ENCODE results near the gene GLUD1.
"Not testable (repeated sequence)": the region's sequence is repeated elsewhere in the genome, so short reads cannot be mapped to it uniquely, and the experiment has no call there.

Gene GLUD1

DNA sequence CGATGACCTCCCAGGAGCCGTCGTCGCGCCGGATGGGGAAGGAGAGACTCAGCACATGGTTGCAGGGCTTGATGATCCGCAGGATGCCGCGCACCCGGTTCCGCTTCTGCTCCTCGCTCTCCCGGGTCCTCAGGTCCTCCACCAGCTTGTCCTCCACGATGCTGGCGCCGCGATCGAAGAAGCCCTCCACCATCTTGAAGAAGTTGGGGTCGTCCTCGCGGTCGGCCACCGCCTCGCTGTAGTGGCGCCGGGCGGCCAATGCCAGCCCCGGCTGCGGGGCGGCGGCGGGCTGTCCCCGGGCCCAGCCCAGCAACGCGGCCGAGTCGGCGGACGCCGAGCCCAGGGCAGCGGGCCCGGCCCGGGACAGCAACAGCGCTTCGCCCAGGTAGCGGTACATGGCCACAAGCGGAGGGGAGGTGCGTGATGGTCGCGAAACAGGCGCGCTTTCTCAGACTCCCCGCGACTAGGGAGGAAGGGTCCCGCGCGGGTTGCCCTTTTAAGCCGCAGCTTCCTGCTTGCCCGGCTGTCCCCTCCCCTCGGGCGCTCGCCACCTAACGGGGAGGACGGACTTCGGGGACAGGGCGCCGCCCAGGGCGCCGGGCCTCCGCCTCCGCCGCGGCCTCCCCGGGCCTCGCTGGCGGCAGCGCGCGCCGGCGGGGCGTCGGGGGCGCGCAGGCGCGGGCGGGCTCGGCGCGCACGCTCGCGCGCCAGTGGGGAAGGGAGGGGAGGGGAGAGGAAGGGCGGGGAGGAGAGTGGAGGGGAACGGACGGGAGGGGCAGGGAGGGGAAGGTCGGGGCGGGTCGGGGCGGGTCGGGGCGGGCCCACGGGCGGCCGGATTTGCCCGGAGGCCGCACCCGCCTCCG is at the start of gene GLUD1, which contains the start of gene SHLD2:
TSS of gene GLUD1 (minus strand) at position 471 of the 863 bp plus-strand sequence. CDS start at position 397, 74 bp downstream.
TSS of gene SHLD2 (plus strand) at position 834 of the 863 bp plus-strand sequence. CDS start 56,149 bp downstream, outside the sequence.
- Mint-ChIP-seq H3K4me3 (peak within 1 kb of the TSS; percentile 94), H3K36me3 (ENCODE audit: low read depth) (peaks cover 48% of the 10 kb centered on the region), H3K27me3 (no peaks in the 10 kb centered on the region), H3K9me3 (no peaks in the 10 kb centered on the region), H3K27ac (peak within 1 kb of the TSS; percentile 94), H3K4me1 (ENCODE audit: low read depth) (peaks cover 62% of the 10 kb centered on the region)

DNA sequence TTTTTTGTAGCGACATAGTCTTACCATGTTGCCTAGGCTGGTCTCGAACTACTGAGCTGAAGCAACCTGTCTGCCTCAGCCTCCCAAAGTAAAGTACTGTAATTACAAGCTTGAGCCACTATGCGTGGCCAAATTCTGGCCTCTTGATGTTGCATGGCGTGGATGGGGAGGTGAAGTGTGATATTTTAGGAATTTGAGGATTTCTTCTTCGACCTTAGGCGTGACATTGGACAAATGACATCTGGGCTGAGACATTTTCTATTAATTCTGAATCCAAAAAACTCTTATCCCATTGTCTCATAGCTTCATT is 48.4 kb upstream of the GLUD1 start:
- H3K27ac Mint-ChIP-seq; H3K9me3 Mint-ChIP-seq; H3K4me1 Mint-ChIP-seq (ENCODE audit: low read depth); H3K4me3 Mint-ChIP-seq; H3K27me3 Mint-ChIP-seq: not testable (repeated sequence)
- H3K36me3 Mint-ChIP-seq (ENCODE audit: low read depth) = peaks cover 13% of the 10 kb centered on the region

GRCh38 chr10:87142230-87143108 is 47.8 kb upstream of the GLUD1 start:
- peaks cover 17% of the 10 kb centered on the region for H3K36me3 Mint-ChIP-seq (ENCODE audit: low read depth)
- not testable (repeated sequence) for H3K4me3 Mint-ChIP-seq; H3K9me3 Mint-ChIP-seq; H3K27me3 Mint-ChIP-seq; H3K27ac Mint-ChIP-seq; H3K4me1 Mint-ChIP-seq (ENCODE audit: low read depth)

DNA sequence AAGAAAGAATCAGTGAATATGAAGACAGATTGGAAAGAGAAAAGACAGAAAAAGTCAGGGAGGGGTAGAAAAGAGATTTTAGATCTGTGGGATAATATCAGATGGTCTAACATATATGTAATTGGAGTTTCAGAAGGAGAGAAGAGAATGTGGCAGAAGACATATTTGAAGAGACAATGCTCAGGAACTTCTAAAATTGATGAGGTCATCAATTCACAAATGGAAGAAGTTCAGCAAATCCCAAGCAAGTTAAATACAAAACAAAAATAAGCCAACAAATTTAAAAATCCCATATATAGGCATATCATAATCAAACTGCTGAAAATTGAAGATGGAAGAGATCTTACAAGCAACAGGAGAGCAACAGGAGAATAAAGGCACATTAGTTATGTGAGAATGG is 42.8 kb upstream of the GLUD1 start:
- not testable (repeated sequence) for H3K4me3 Mint-ChIP-seq; H3K27me3 Mint-ChIP-seq; H3K4me1 Mint-ChIP-seq (ENCODE audit: low read depth); H3K27ac Mint-ChIP-seq; H3K9me3 Mint-ChIP-seq
- H3K36me3 Mint-ChIP-seq (ENCODE audit: low read depth) = peaks cover 37% of the 10 kb centered on the region

DNA sequence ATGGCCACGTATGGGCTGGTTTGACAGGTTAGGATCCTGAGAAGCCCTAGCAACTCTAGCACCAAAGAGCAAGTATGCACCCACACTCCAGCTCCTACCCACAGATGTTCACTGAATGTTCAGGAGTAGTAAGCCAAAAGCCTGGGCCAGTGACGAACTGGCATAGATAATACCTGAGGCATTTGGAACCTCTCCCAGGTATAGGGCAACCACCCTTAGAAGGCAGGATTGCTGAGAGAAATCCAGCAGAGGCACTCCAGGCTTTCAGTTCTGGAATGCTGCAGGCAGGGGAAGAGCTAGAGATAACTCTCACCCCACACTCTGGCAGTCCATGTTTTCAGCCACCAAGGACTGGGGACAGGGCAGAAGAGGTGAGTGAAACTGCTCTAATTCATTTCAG is 39.8 kb upstream of the GLUD1 start:
- H3K27ac Mint-ChIP-seq; H3K4me1 Mint-ChIP-seq (ENCODE audit: low read depth): not testable (repeated sequence)
- H3K36me3 Mint-ChIP-seq (ENCODE audit: low read depth) = peaks cover 43% of the 10 kb centered on the region

GRCh38 chr10:87133936-87134335 is 39.3 kb upstream of the GLUD1 start:
- H3K9me3 Mint-ChIP-seq; H3K4me1 Mint-ChIP-seq (ENCODE audit: low read depth); H3K27ac Mint-ChIP-seq; H3K4me3 Mint-ChIP-seq; H3K27me3 Mint-ChIP-seq: not testable (repeated sequence)
- H3K36me3 Mint-ChIP-seq (ENCODE audit: low read depth) = peaks cover 42% of the 10 kb centered on the region

More for the DNA sequence above, 39.8 kb upstream of the GLUD1 start:
- not testable (repeated sequence) for H3K27me3 Mint-ChIP-seq, H3K4me3 Mint-ChIP-seq, H3K9me3 Mint-ChIP-seq

GRCh38 chr10:87132176-87132575 is 37.5 kb upstream of the GLUD1 start:
- H3K27ac Mint-ChIP-seq; H3K9me3 Mint-ChIP-seq; H3K4me1 Mint-ChIP-seq (ENCODE audit: low read depth); H3K27me3 Mint-ChIP-seq; H3K4me3 Mint-ChIP-seq: not testable (repeated sequence)
- peaks cover 37% of the 10 kb centered on the region for H3K36me3 Mint-ChIP-seq (ENCODE audit: low read depth)

DNA sequence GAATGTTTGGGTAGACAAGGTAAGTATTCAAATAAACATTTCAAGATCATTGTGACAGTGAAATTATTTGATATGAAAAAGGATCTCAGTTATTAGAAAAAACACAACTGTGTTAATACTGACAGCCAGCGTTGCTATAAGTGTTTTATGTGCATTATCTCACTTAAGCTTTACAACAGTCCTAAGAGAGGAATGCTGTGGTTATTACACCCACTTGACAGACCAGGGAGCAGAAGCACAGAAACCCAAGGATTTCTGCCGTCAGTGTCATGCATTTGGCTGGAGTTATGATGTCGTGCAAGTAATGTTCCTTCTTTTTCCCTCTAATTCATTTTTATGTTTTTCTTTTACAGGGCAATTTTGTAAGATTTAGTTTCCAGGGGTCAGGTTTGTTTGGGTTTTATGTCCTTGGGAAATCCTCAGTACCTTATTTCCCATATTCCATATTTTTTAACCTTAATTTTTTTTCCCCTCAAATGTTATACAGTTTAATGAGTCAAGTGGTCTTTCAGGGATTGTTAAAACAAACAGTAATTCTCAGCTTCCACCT is 33.0 kb upstream of the GLUD1 start:
- peaks cover 16% of the 10 kb centered on the region for H3K36me3 Mint-ChIP-seq (ENCODE audit: low read depth)
- H3K4me1 Mint-ChIP-seq (ENCODE audit: low read depth); H3K9me3 Mint-ChIP-seq; H3K4me3 Mint-ChIP-seq; H3K27me3 Mint-ChIP-seq; H3K27ac Mint-ChIP-seq: not testable (repeated sequence)

GRCh38 chr10:87127048-87127447 is 32.4 kb upstream of the GLUD1 start:
- H3K27ac Mint-ChIP-seq; H3K9me3 Mint-ChIP-seq; H3K27me3 Mint-ChIP-seq; H3K4me1 Mint-ChIP-seq (ENCODE audit: low read depth); H3K4me3 Mint-ChIP-seq: not testable (repeated sequence)
- H3K36me3 Mint-ChIP-seq (ENCODE audit: low read depth) = peaks cover 21% of the 10 kb centered on the region

GRCh38 chr10:87123351-87123750 is 28.7 kb upstream of the GLUD1 start:
- not testable (repeated sequence) for H3K27me3 Mint-ChIP-seq; H3K4me3 Mint-ChIP-seq; H3K27ac Mint-ChIP-seq; H3K4me1 Mint-ChIP-seq (ENCODE audit: low read depth); H3K9me3 Mint-ChIP-seq
- H3K36me3 Mint-ChIP-seq (ENCODE audit: low read depth) = peaks cover 13% of the 10 kb centered on the region

DNA sequence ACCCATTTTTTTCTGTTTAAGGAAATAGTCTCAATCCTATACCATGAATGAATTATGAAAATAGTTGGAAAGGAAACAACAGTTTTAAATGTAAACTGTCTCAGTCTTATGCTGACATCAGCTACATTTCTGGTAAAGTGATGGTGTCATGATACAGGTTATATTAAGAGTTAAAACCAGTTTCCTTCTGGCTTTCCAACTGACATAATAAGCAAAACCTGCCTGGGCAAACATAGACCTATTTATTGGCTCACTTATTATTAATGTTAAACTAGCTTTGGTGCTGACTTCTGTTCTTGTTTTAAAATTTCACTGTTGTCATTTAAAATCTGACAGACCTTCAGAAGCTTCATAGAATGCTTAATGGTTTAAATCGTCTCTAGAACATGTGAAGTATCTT is 24.4 kb upstream of the GLUD1 start:
- H3K4me3 Mint-ChIP-seq; H3K9me3 Mint-ChIP-seq; H3K27me3 Mint-ChIP-seq; H3K27ac Mint-ChIP-seq; H3K4me1 Mint-ChIP-seq (ENCODE audit: low read depth): not testable (repeated sequence)
- H3K36me3 Mint-ChIP-seq (ENCODE audit: low read depth) = peaks cover 22% of the 10 kb centered on the region

DNA sequence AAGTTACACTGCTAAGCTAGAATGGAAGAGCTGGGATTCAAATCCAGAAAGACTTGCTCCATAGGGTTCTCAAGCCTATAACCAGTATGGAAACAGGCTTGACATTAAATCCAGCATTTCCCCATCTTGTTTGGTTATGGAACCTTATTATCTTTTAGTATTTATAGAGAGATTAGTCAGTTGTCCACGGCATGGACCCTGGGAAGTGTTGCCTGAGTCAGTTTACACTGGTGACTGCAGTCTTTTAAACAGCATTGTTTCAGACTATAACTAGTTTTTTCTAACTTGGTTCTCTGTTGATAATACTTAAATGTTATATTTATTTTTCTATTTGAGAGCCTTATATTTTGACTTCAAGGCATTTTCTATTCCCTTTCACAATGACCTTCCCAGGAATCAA is 23.5 kb upstream of the GLUD1 start:
- not testable (repeated sequence) for H3K9me3 Mint-ChIP-seq; H3K4me3 Mint-ChIP-seq; H3K27me3 Mint-ChIP-seq; H3K4me1 Mint-ChIP-seq (ENCODE audit: low read depth); H3K27ac Mint-ChIP-seq
- H3K36me3 Mint-ChIP-seq (ENCODE audit: low read depth) = peaks cover 26% of the 10 kb centered on the region

DNA sequence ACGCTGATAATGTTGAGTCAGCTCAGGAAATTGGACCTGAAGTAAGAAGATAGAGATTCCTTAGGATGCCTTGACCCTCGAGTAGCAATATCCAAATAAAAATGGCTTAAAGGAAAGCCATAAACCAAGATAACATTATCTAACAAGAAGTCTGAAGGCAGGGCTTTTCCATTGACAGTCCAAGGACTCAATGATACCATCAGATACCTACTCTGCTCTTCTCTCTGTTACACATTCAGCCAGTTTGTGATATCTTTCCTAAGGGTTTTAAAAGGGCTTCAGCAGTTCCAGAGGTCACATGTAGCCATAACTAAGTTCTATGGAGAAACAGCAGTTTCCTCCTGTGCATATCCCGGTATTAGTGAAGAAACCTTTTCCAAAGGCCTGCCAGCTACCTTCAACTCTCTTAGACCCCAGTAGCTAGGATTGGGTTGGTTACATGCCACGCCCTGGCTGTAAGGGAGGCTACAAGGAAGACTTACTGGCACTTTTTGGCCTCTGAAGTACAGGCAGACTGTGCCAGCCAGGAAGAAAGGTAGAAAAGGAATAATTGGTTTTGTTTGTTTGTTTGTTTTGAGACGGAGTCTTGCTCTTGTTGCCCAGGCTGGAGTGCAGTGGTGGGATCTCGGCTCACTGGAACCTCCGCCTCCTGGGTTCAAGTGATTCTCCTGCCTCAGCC is 10.9 kb upstream of the GLUD1 start:
- H3K4me1 Mint-ChIP-seq (ENCODE audit: low read depth) = no peaks in the 10 kb centered on the region
- H3K27ac Mint-ChIP-seq = no peak overlapping the region
- no peaks in the 10 kb centered on the region for H3K27me3 Mint-ChIP-seq
- H3K36me3 Mint-ChIP-seq (ENCODE audit: low read depth) = peaks cover 66% of the 10 kb centered on the region
- H3K9me3 Mint-ChIP-seq = no peaks in the 10 kb centered on the region
- no peak overlapping the region for H3K4me3 Mint-ChIP-seq

DNA sequence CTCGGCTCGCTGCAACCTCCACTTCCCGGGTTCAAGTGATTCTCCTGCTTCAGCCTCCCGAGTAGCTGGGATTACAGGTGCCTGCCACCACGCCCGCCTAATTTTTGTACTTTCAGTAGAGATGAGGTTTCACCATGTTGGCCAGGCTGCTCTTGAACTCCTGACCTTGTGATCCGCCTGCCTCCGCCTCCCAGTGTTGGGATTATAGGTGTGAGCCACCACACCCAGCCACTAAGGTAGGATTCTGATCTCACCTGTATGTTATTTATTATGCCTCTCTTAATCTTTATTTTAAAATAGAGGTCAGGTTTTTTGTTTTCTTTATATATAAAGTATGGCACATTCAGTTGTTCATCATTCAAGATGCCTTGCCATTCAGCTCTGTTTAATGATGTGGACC is 10.1 kb upstream of the GLUD1 start:
- not testable (repeated sequence) for H3K27me3 Mint-ChIP-seq; H3K9me3 Mint-ChIP-seq; H3K4me1 Mint-ChIP-seq (ENCODE audit: low read depth); H3K4me3 Mint-ChIP-seq; H3K27ac Mint-ChIP-seq
- H3K36me3 Mint-ChIP-seq (ENCODE audit: low read depth) = peaks cover 70% of the 10 kb centered on the region

- Mint-ChIP-seq H3K9me3 (no peaks in the 10 kb centered on the region), H3K4me1 (ENCODE audit: low read depth) (peaks cover 10% of the 10 kb centered on the region), H3K4me3 (no peak overlapping the region), H3K27ac (no peak overlapping the region), H3K36me3 (ENCODE audit: low read depth) (peaks cover 67% of the 10 kb centered on the region), H3K27me3 (no peaks in the 10 kb centered on the region)
These were observed 7.4 kb upstream of the GLUD1 start for GRCh38 chr10:87101996-87102395.
